GM18517 (cell line): Measurements from ENCODE around the gene C9orf43.
"Not testable (repeated sequence)": the region's sequence is repeated elsewhere in the genome, so short reads cannot be mapped to it uniquely, and the experiment has no call there.

ENCODE experiments used
- ATAC-seq: cut with Tn5 transposase; IDR thresholded peaks from one replicate; pipeline ENCODE4 v1.9.1; 2021; ENCODE audit warnings: mild to moderate bottlenecking, moderate library complexity; ENCODE audit not compliant: unreplicated experiment

The C9orf43 gene

GRCh38 chr9:113409883-113410206, 702 bp upstream of the C9orf43 start:
- ATAC-seq = no peak

DNA sequence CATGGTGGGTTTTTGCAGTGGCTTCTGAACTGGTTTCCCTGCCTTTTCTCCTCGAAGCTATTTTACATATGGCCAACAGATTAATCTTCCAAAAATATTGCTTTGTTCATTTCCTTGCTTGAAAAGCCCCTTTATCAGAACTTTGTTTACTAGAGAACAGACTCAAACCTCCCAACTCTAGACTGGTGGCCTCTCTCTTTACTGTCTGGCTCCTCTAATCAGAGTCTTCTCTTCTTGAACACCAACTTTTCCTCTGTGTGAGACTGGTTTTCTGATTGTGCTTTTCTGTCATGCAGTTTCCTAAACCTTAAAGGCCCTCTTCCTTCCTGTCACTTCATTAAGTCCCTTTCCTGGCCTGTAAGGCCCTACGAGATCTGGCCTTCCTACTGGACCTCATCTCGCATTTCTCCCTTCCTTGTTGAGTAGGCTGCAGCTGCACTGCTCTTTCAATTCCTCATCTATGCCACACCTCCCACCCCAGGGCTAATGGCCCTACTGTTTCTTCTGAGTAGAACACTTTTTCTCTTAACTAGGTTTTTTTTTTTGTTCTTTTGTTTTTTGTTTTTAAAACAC, 5.7 kb downstream of the C9orf43 start:
- peak; percentile 95 for ATAC-seq

DNA sequence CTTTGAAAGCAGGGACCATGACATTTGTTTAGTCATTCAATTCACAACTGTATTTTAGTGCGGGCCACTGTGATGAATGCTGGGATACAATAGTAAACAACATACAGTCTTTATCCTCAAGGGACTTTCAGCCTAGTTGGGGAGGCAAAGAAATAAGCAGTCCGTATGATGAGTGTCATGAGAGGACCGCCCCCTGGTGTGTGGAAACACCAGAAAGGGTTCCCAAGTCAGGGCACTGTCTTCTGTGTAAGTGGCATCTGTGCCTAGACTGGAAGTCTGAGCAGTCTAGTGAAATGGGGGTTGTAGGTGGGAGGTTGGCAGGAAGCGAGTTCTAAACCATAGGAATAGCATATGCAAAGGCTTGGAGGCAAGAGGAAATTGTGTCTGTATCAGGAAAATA, 6.8 kb downstream of the C9orf43 start:
- ATAC-seq = no peak

DNA sequence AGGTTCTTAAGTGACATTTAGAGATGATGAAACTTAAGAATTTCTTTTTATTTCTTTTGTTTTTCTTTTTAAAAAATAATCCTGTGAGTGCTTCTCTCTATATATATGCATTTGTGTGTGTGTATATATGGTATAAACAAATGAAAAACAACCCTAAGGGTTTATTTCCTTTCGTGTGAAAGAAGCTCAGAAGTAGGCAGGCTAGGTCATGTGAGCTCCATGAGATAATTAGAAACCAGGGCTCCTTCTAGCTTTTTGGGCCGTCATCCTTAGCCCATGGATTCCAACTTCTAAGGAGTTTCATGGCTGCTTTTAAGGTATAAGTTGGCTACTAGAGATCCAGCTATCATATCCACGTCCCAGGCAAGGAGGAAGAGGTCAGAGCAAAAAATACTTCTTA, 11.2 kb downstream of the C9orf43 start:
- ATAC-seq = no peak

DNA sequence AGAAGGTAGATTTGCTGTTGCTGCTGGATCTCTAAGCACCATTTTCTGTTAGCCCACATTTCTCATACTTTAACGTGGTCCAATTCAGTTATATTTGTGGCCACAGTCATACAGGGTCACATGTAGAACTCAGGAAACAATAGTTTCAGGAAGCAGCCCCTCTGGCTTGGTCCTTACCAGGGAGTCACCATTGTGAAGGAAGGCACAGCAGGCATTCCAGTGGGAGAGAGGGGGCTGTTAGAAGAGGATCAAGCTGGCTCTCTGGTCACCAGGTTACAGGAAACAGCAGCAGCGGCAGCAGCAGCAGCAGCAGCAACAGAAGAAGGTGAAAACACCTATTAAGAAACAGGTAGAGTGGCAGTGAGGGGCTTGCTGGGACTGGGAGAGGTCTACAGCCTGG, 14.5 kb downstream of the C9orf43 start:
- ATAC-seq = no peak

DNA sequence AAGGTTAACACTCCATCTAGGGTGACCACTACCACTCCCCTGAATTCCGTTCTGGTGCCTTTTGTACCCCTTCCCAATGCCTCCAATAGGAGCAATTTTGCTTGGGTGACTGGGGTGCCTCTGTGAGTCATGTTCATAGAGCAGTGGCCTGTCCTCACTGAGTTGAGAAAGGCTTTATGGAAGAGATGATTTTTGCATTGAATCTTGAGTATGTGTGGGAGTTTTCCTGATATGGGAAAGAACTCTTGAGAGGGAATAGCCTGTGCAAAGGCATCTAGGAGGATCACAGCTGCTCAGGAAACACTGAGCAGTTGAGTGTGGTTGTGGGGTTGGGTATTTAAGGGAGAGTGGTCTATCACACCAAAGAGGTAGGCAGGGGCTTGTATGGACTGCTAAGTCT, 16.2 kb downstream of the C9orf43 start:
- no peak for ATAC-seq

GRCh38 chr9:113427629-113428028, 17.1 kb downstream of the C9orf43 start:
- ATAC-seq = no peak

GRCh38 chr9:113428062-113428615, 17.6 kb downstream of the C9orf43 start:
- ATAC-seq = no peak

GRCh38 chr9:113431191-113431590, 20.6 kb downstream of the C9orf43 start:
- ATAC-seq = no peak

GRCh38 chr9:113436728-113437515, 26.4 kb downstream of the C9orf43 start:
- ATAC-seq = no peak

- ATAC-seq = not testable (repeated sequence)
Observed at GRCh38 chr9:113437716-113438115, 27.2 kb downstream of the C9orf43 start.

GRCh38 chr9:113444736-113445135, 34.2 kb downstream of the C9orf43 start:
- no peak for ATAC-seq

GRCh38 chr9:113446323-113446740, 35.8 kb downstream of the C9orf43 start:
- no peak for ATAC-seq

DNA sequence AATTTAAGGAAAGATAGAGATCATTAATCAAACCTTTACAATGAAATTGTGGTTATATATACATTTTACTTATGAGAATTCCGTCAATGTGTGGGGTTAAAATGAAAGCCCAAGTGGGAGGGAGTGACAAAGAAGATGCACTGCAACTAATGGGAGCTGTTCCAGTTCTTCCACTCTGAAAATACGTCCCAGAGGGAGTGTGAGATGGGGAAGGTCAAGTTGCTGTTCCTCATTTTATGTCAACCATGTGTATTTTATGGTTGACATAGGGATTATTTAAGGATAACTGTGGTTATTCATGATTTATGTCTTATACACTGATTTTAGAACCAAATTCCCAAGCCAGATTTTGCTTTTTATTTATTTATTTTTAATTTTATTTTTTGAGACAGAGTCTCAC, 38.8 kb downstream of the C9orf43 start:
- no peak for ATAC-seq

- no peak for ATAC-seq
Observed at GRCh38 chr9:113452113-113452605, 41.6 kb downstream of the C9orf43 start.

DNA sequence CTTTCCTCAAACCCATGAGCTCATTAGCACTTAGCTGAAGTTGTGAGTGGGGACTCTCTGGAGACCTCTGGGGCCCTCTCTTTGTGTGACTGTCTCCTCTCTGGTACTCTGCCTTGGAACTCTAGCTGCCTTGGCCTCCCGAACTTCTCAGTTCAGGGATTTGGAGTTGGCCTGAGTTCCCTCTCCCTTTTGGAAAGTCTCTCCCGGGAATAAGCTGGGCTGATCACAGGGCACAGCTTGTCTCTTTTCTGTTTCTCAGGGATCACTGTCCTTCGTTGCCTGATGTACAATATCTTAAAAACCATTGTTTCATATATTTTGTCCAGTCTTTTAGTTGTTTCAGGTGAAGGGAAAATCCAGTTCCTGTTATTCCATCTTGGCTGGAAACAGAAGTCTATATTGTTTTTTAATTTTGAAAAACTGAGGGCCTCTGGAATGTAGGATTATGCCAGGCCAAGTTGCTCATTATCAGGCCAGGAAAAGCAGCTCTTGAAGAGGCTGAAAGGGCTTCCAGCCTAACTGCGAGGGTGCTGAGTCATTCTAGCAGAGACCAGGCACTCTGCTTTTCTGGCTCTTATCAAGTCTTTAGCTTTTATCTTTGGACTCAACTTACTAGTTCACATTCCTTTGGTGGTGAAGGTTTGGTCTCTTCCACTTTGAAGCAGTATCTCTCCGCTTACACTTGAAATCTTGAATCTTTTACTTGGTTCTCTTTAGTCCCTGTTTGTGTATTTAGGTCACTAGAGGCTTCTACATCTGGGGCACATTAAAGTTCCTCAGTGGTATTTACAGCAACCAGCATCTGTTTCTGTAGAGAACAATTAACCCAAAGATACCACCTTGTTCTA, 44.6 kb downstream of the C9orf43 start:
- ATAC-seq = no peak

DNA sequence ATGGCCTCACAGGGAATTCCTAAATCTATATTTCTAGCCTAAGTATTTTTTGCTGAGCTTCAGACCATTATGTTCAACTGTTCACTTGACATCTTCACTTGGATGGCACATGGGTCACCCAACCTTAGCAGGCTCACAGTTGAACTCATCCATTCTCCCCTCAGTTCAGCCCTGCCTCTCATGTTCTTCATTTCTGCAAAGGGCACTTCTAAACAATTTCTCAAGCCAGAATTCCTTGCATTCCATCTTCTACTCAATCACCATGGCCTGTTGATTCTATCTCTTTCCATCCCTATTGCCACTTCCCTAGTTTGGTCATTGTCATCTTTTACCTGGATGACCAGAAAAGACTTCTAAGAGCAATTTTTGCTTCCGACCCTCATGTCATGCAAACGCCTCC, 45.7 kb downstream of the C9orf43 start:
- ATAC-seq = no peak

- ATAC-seq = no peak
Observed at GRCh38 chr9:113461285-113461684, 50.7 kb downstream of the C9orf43 start.

- ATAC-seq = no peak
Observed at GRCh38 chr9:113461943-113462342, 51.4 kb downstream of the C9orf43 start.

- no peak for ATAC-seq
Observed at GRCh38 chr9:113462781-113463286, 52.3 kb downstream of the C9orf43 start.
